Nucleus accumbens (tissue), 56 donors: ENCODE results near the gene TBC1D19.
"Not testable (repeated sequence)": the region's sequence is repeated elsewhere in the genome, so short reads cannot be mapped to it uniquely, and the experiment has no call there.

Experiments used
- DNase-seq, 56 donors: peaks; one replicate each; lab custom pipeline; 2025; lab: John Stamatoyannopoulos, UW

TBC1D19 gene

DNA sequence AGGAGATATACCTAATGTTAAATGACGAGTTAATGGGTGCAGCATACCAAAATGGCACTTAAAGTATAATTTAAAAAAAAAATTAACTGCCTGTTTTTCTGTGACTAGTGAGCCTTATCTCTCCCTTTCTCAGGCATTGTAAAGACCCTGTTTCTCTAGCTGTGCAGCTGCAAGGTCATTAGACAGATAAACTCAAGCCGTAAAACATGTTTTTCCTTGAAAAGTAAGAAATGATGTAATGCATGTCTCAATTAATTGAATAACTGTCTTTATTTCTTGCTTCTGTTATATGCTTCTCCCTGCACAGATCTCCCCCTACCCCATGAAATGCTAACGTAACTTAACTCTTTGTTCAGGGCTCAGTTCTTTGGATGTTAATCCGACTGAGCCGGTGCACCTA, 10.5 kb downstream of the TBC1D19 start:
- DNase-seq = no peak

DNA sequence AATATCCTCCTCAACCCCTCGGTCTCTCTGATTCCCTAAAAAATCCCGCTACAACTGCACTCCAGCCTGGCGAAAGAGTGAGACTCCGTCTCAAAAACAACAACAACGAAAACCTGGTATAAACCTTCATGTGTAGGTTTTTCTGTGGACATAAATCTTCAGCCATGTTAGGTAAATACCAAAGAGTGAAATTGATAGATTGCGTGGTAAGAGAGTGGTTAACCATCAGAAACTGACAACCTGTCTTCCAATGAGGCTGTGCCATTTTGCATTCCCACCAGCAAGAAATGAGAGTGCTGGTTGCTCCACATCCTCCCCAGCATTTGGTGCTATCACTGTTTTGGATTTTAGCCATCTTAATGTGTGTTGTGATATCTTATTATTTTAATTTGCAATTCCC, 10.9 kb downstream of the TBC1D19 start:
- DNase-seq = no peak

DNA sequence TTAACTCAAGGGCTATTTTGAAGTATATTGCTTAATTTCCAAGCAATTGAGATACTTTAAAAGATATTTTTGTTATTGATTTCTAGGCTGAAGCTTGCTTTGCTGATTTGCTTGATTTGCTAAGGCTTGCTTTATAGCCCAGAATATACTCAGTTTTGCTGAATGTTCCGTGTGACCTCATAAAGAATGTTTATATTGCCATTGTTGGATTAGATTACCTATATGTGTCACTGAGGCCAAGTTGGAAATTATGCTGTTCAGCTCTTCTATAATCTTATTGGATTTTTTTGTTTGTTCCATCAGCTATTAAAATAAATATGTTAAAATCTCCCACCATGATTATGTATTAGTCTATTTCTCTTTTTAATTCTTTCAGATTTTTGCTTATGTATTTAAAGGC, 13.0 kb downstream of the TBC1D19 start:
- no peak for DNase-seq

DNA sequence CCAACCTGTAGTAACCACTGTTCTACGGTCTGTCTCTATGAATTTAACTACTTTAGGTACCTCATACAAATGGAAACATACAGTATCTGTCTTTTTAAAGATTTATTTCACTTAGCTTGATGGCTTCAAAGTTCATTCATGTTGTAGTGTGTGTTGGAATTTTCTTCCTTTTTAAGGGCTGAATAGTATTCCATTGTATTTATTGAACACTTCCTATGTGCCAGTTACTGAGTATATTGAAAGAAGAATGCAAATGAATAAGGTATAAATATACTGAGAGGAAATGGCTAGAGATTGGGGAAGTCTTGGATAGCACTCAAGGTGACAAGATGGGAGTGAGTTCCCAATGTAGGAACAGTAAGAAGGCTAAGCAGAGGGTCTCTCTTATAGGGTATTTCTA, 17.3 kb downstream of the TBC1D19 start:
- DNase-seq = no peak

DNA sequence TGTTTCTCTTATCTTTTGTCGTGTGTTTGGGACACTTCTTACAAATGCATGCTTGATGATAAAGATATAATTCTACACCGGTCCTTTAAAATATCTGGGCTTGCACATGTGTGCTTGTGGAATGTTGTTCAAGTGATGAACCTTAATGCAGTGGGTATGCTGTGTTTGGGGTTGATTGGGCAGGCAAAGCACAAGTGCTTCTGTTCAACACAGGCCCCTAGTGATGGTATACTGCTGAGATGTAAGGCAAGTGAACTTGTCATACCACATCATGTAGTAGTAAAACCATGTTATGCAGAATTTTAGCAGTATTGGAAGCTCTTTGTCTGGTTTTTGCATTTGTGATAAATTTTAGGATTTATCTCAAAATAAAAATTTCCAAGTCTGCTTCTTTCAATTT, 23.9 kb downstream of the TBC1D19 start:
- DNase-seq = no peak

DNA sequence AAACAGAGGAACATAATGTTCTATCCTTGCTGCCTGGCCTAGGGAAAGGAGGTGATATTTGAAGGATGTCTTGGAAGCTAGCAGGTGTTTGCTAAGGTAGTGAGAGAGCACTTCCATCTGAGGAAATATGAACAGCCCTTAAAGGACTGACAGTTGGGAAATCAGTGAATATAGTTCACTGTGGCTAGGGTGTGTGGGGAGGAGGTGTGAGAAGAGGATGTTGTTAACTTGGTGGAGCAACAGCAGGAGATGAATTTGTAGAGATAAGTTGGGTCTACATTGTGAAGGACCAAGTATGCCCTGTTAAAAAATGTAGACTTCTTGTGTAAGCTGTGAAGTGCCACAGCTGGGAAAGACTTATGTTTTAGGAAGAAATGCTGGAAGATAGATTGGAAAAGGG, 25.5 kb downstream of the TBC1D19 start:
- DNase-seq = no peak

DNA sequence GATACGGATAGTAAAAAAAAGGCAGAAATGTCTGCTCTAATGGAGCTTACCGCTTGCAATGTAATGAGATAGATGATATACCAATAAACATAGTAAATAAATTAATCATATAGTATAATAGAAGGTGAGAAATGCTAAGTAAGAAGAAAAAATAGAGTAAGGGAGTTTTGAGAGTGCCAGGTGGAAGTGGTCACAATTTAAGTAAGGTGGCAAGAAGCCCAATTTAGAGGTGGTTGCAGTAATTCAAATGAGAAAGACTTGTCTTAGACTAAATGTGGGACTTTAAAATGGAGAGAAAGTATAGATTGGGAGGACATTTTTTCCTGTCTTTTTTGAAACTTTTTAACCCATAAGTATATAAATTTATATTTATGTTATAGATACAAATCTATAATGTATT, 26.0 kb downstream of the TBC1D19 start:
- DNase-seq = no peak

DNA sequence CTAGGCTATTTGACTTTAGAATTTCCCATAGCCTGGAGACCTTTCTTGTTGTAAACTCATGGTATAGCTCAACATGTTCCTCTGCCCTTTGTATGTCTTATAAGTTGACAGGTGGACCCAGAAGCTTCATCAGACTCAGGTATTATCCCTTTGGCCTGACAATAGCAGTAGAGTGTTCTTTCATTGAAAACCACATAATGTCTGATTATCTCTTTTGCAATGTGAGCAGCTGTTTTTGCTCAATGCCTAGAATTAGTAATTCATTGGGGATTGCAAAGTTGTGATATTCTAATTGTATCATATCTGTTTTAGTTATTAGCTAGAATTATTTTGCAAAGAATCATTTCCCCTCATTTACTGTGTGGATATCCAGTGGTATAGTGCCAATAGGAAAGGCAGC, 27.5 kb downstream of the TBC1D19 start:
- no peak for DNase-seq

DNA sequence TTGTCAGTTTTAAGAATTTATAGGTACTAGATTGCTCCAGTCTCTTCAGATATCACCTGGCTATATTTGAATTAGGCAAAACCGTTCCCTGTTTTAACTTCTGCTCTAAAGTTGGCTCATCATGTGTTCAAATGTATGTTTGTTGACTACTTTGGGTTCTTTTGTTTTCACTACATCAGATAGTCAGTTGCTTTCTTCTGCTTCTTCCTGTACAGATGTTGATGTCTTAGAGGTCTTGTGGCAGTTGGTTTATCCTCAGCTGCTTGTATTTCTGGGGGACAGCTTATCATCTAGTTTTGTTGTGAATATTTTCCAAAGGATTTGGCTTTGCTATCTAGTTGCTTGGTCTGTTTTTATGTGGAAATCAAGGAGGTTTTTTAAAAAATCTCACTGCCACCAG, 28.0 kb downstream of the TBC1D19 start:
- no peak for DNase-seq

DNA sequence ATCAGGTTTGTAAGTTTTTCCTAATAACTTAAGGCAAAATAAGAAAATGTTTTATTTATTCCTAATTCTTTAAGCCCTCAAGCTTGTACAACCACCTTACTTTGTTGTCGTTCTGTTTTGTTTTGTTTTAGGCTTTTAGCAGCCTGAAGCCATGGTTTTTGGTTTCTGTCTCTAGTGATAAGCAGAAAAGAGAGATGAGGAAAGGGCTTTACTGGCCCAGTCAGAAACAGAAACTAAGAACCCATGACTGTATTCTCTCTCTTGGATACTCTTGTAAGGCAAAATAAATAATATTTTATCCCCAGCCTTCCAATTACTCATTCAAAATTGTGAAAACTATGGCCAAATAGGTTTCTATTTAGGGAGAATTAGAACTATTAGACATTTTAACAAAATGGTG, 29.4 kb downstream of the TBC1D19 start:
- DNase-seq = no peak

DNA sequence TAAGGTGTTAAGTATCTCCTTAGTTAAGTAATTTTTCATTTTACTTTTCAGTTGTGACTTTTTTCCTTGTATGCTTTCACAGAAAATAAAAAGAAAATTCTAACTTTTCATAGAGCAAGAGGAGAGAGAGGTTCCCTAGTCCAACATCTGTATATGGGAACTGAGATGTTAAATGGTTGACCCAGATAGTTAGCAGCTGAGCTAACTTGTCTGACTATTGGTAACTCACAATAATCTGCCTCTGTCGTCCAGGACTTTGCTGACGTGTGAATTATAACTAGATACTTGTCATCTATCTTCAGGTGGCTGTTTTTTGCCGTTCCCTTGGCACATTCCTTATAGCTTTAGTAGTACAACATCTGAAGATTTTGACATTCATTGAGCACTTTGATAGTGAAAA, 29.9 kb downstream of the TBC1D19 start:
- no peak for DNase-seq

DNA sequence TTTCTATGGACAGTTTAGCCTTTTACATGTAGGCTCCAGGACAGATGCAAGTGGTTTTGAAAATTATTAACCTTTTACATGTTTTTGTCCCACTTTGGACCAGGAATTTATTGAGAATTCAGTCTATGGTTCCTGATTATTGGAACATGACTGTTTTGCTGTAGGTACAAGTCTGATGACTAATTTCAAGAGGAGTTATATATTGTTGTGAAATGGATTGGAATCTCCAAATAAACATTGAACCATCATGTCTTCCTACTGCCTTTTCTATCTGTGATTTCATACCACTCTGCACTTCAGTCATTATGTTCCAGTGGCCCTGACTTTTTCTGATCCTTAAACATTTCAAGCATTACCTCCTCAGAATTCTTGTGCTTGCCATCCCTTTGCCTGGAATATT, 35.9 kb downstream of the TBC1D19 start:
- DNase-seq = no peak

DNA sequence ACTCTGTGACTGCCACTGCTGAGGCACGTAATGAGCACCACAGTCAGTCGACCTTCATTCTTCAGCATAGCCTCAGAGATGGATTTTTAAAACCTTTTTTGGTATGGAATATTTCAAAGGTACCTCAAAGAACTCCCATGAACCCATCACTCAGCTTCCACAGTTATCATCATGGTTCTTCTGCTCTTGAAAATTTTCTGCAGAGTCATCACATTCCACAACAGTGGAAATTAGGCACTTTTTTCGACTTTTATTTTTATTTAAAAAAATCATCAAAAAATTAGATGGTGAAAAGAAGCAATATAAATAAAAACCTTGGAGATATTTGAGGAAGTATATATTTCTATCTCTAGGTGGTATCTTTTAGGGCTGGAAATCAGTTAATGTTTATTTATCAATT, 37.5 kb downstream of the TBC1D19 start:
- DNase-seq = no peak

DNA sequence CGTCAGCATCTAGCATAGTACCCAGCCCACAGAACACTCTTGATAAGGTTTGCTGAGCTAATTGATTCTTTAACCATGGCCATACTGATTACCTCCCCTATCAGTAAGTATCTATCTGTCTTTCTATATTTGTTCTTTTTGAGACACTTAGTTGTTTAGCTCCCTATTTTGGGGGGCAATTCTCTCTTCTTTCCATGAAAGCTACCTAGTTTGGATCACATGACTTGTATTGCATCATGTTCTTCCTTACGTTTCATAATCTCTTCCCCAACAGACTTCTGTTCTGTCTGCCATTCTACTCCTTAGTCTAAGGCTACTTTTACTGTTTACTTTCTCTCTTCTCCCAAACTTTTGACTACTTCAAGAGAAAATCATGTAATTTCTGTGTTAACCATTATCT, 39.0 kb downstream of the TBC1D19 start:
- DNase-seq = no peak

DNA sequence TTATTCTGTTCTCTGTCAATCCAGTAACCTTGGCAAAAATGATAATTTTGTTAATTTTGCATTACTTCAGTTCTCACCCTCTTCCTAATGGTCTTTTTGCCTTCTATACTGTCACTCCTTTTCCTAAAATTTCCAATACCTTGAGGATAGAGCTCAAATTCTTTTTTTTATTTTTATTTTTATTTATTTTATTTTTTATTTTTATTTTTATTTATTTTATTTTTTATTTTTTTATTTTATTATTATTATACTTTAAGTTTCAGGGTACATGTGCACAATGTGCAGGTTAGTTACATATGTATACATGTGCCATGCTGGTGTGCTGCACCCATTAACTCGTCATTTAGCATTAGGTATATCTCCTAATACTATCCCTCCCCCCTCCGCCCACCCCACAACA, 42.8 kb downstream of the TBC1D19 start:
- not testable (repeated sequence) for DNase-seq

DNA sequence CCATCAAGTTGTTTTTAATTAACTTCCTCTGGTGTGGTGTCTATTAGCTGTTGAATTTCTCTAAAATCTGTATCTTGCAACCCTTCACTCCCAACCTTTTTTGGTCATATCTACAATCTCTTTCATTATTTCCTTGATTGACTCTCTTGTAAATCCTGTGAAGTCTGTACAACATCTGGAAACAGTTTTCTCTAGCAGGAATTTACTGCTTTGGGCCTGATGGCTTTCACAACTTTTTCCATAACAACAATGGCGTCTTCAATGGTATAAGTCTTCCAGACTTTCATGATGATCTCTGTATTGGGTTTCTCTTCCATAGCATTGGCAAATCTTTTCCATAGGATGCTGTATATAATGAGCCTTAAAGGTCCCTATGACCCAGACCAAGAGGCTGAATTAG, 49.0 kb downstream of the TBC1D19 start:
- no peak for DNase-seq

DNA sequence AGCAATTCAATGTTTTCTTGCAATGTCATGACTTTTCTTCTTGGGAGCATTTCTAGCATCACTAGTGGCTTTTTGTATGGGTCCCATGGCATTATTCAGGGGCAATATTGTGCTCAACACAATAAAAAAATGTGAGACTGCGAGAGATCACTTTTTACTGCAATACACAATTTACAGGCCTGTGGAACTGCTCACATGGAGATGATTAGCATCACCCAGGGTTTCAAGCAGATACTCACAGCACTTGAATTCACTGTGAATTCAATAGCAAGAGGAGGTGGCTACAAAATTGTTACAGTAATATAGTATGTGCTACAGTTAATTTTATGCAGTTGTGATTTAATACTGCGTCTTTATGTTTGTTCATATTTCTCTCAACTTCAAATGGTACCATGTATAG, 50.4 kb downstream of the TBC1D19 start:
- no peak for DNase-seq

DNA sequence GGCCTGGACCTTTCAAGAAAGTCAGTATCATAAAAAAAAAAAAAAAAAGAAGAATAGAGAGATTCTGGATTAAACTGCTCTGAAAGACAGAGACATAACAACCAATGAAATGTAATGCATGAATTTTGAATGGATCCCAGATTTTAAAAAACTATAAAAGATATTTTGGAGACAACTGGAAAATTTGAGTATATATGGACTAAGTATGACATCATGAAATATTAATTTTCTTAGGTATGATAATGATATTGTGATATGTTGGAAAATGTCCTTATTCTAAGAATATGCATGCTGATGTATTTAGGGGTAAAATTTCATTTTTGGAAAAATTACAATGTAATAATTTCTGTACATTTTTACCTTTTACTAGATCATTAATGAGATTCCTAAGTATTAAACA, 52.6 kb downstream of the TBC1D19 start:
- DNase-seq = no peak

DNA sequence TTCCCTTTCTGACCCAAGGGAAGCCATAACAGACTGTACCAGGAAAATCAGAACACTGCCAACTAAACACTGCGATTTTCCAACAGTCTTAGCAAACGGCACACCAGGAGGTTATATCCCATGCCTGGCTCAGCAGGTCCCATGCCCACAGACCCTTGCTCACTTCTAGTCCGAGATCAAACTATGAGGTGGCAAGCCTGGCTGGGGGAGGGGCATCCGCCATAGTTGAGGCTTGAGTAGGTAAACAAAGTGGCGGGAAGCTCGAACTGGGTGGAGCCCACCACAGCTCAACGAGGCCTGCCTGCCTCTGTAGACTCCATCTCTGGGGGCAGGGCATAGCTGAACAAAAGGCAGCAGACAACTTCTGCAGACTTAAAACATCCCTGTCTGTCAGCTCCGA, 56.8 kb downstream of the TBC1D19 start:
- DNase-seq = not testable (repeated sequence)

DNA sequence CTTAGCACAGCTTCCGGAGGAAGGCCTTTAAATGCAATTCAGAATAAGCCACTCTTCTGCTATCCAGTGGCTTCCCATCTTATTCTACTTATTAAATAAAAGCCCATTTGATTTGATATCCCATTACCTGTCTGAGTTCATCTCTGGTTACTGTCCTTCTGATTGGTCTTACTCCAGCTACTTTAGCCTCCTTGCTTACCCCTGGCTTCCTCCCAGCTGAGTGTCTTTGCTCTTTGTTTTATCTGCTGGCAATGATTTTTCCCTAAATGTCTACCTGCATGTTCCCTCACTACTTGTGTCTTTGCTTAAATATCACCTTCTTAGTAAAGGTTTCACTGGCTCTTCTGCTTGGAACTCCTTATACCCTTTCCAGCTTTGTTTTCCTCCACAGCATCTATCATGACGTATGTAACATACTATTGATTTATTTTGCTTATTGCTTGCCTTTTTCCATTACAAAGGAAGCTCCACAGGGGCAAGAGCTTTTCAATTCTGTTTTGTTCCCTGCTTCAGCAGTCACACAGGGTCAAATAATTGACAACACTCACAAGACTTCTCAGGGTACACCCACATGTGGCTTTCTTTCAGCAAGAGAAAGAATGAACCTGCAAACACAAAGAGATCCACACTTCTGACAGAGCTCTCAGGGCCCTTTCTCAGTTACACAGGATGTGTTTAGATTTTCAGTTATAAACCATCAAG, 63.8 kb downstream of the TBC1D19 start:
- DNase-seq = no peak

DNA sequence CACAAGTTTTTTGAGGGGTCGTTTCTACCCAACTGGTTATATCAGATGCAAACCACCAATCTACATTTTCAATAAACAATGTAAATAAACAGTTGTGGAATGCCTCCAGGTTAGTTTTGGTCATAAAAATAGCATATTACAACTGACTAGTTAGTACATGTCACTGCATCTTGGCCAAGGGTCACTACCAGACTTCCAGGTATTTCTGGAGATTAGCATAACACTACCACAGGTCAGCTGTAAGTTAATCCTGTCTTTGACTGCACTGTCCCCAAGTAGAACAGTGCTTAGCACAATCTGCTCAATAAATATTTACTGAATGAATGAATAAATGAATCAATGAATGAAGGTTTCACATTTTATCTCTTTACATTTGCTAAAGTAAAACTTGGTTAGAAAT, 64.4 kb downstream of the TBC1D19 start:
- no peak for DNase-seq

DNA sequence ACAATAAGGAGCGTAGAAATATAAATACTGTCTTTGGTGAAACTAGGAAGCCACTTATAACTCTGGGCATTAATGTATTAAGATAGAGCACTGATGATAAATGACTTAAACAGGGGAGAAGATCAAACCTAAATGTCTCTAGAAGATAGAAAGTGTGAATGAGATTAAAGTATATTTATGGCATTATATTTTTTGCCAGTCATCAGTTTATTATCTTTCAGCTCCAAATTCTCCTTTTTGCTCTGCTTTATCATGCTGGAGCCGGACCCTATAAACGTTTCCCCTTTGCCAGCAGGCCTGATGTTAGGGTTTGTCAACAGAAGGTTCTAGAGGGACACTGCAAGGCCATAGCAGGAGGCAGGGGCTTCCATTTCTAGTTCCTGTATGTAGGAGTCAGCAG, 76.4 kb downstream of the TBC1D19 start:
- DNase-seq = no peak

DNA sequence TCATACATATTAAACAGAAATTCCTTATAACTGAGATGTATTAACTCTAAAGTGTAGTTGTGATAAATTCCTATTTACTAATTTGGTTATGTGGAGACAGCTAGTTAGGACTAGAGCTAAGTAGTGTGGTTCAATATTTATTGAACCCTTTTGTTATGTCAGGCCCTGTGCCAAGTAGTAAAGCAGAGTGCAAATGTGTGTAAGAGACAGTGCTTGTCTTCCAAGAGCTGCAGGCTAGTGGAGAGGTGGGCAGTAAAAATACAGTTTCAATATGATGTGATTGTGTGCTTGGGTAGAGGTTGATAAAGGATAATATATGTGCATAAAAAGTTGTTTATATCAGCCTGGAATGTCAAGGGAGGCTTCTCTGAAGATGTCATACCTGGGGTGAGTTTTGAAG, 80.0 kb downstream of the TBC1D19 start:
- DNase-seq = no peak
